H1 (cell line): ENCODE results near the gene CGNL1. TPM values are rescaled to one million over a fixed set of nuclear protein-coding genes. Genes with fewer than 3 reads are reported as not detected.

ENCODE experiments used
- CTCF ChIA-PET: fragments of 300-600 bp; sonication (Branson Sonifier 250); formaldehyde crosslinking; loops from one replicate; lab custom pipeline; 2021; ENCODE audit not compliant: partially characterized antibody; lab: Charles Lee
- POLR2A ChIA-PET: fragments of 300-600 bp; sonication (Branson Sonifier 250); formaldehyde crosslinking; loops from one replicate; lab custom pipeline; 2021; ENCODE audit warnings: inconsistent platforms; ENCODE audit not compliant: partially characterized antibody; lab: Charles Lee
- DNase-seq, 2 experiments: peaks; one replicate each; pipeline versions ENCODE4 v3.0.0 to v3.0.0-alpha.2; 2010 to 2022; ENCODE audit warnings: low spot score in 2 of 2, low read depth in 1 of 2, mixed read lengths in 1 of 2
- FAIRE-seq: peaks from 2 replicates; lab custom pipeline; 2011; peaks lifted over from hg19 to GRCh38; lab: Jason Lieb, UNC
- H2AFZ ChIP-seq: 2 replicates; pipeline ENCODE4 v1.8.1; 2012; ENCODE audit warnings: low read length, inconsistent platforms
- H2AK5ac ChIP-seq: 2 replicates; pipeline ENCODE4 v1.6.1; 2013; ENCODE audit warnings: low read depth, low read length
- H2BK120ac ChIP-seq: replicated peaks from 2 replicates; pipeline ENCODE3; 2013; ENCODE audit warnings: low read depth, low read length, inconsistent platforms
- H2BK12ac ChIP-seq: 2 replicates; pipeline ENCODE4 v1.6.1; 2013; ENCODE audit warnings: low read depth, low read length
- H2BK15ac ChIP-seq: 2 replicates; pipeline ENCODE4 v1.6.1; 2013; ENCODE audit warnings: low read length
- H2BK20ac ChIP-seq: 2 replicates; pipeline ENCODE4 v1.6.1; 2013; ENCODE audit warnings: low read length
- H2BK5ac ChIP-seq: 2 replicates; pipeline ENCODE4 v1.6.1; 2013; ENCODE audit warnings: low read depth, low read length
- H3K14ac ChIP-seq: 2 replicates; pipeline ENCODE4 v1.6.1; 2013; ENCODE audit warnings: inconsistent platforms; ENCODE audit not compliant: insufficient read length
- H3K18ac ChIP-seq: 2 replicates; pipeline ENCODE4 v1.6.1; 2013; ENCODE audit warnings: low read length; ENCODE audit errors: extremely low read depth
- H3K23ac ChIP-seq: 2 replicates; pipeline ENCODE4 v1.6.1; 2013; ENCODE audit warnings: inconsistent platforms; ENCODE audit not compliant: insufficient read length
- H3K23me2 ChIP-seq: 2 replicates; pipeline ENCODE4 v1.6.1; 2013; ENCODE audit warnings: low read depth, low read length
- H3K27ac ChIP-seq: 2 replicates; pipeline ENCODE4 v1.6.1; 2011; ENCODE audit warnings: low read depth, low read length, inconsistent platforms
- H3K27me3 ChIP-seq, 4 experiments: replicated peaks in 1 of 4; 1 replicate in 1 of 4; 2 replicates in 3 of 4; pipeline versions ENCODE4 v1.6.1 to v1.8.1; 2011 to 2013; ENCODE audit warnings: low read length in 3 of 4, mild to moderate bottlenecking in 3 of 4, inconsistent platforms in 2 of 4, mixed read lengths in 2 of 4, moderate library complexity in 1 of 4; ENCODE audit not compliant: control insufficient read depth in 3 of 4, insufficient read depth in 3 of 4; ENCODE audit errors: extremely low read depth in 1 of 4
- H3K36me3 ChIP-seq, 4 experiments: 2 replicates each; pipeline versions ENCODE4 v1.6.1 to v1.8.1; 2011 to 2013; ENCODE audit warnings: mild to moderate bottlenecking in 4 of 4, low read length in 3 of 4, moderate library complexity in 2 of 4, control low read depth in 1 of 4, inconsistent platforms in 1 of 4; ENCODE audit not compliant: insufficient read depth in 4 of 4, control insufficient read depth in 2 of 4
- H3K4ac ChIP-seq: replicated peaks from 2 replicates; pipeline ENCODE3; 2013; ENCODE audit warnings: low read length, low read depth, mixed read lengths, inconsistent platforms; ENCODE audit not compliant: insufficient read length
- H3K4me1 ChIP-seq, 4 experiments: replicated peaks in 1 of 4; 1 replicate in 1 of 4; 2 replicates in 3 of 4; pipeline versions ENCODE4 v1.6.1 to v1.8.1; 2011 to 2013; ENCODE audit warnings: low read length in 3 of 4, inconsistent platforms in 2 of 4, mixed read lengths in 1 of 4; ENCODE audit not compliant: insufficient read depth in 4 of 4, control insufficient read depth in 3 of 4
- H3K4me2 ChIP-seq, 2 experiments: 2 replicates each; pipeline versions ENCODE4 v1.6.1 to v1.8.1; 2011 to 2013; ENCODE audit warnings: low read depth in 2 of 2, low read length in 2 of 2, control low read depth in 1 of 2, inconsistent platforms in 1 of 2, mild to moderate bottlenecking in 1 of 2; ENCODE audit not compliant: insufficient read depth in 1 of 2
- H3K4me3 ChIP-seq, 4 experiments: fragments of 200-600, 300-600 bp in 1 of 4; sonication (generic), shearing (Covaris generic), sonication (Bioruptor Twin) in 1 of 4; 2 replicates each; pipeline versions ENCODE4 v1.5.1 to v1.8.1; 2011 to 2016; ENCODE audit warnings: low read length in 4 of 4, low read depth in 3 of 4, control low read depth in 2 of 4, inconsistent platforms in 2 of 4, mild to moderate bottlenecking in 2 of 4, mixed read lengths in 1 of 4, moderate library complexity in 1 of 4; ENCODE audit not compliant: insufficient read depth in 2 of 4; ENCODE audit errors: extremely low read depth in 1 of 4
- H3K56ac ChIP-seq: replicated peaks from 2 replicates; pipeline ENCODE3; 2013; ENCODE audit warnings: low read depth, mild to moderate bottlenecking, mixed read lengths, low read length, inconsistent platforms; ENCODE audit not compliant: insufficient read length
- H3K79me1 ChIP-seq: 2 replicates; pipeline ENCODE4 v1.6.1; 2013; ENCODE audit warnings: low read depth, low read length, control low read depth
- H3K79me2 ChIP-seq, 2 experiments: 2 replicates each; pipeline versions ENCODE4 v1.6.1 to v1.8.1; 2012 to 2013; ENCODE audit warnings: low read length in 2 of 2, mild to moderate bottlenecking in 2 of 2, inconsistent platforms in 1 of 2; ENCODE audit not compliant: insufficient read depth in 2 of 2, control insufficient read depth in 1 of 2
- H3K9ac ChIP-seq, 4 experiments: replicated peaks in 1 of 4; 1 replicate in 1 of 4; 2 replicates in 3 of 4; pipeline versions ENCODE4 v1.6.1 to v1.8.1; 2011 to 2013; ENCODE audit warnings: low read depth in 3 of 4, low read length in 3 of 4, control low read depth in 2 of 4, mild to moderate bottlenecking in 2 of 4, moderate library complexity in 2 of 4, inconsistent platforms in 1 of 4; ENCODE audit errors: extremely low read depth in 1 of 4
- H3K9me3 ChIP-seq, 2 experiments: 2 replicates each; pipeline versions ENCODE4 v1.6.1 to v1.8.1; 2012 to 2013; ENCODE audit warnings: mild to moderate bottlenecking in 2 of 2, moderate library complexity in 2 of 2, control low read depth in 1 of 2, inconsistent platforms in 1 of 2, low read depth in 1 of 2, low read length in 1 of 2, mixed read lengths in 1 of 2; ENCODE audit not compliant: insufficient read depth in 2 of 2
- H4K20me1 ChIP-seq, 2 experiments: replicated peaks in 1 of 2; 2 replicates each; pipeline versions ENCODE3 to v1.8.1; 2011 to 2013; ENCODE audit warnings: inconsistent platforms in 2 of 2, low read length in 2 of 2, mild to moderate bottlenecking in 1 of 2; ENCODE audit not compliant: insufficient read depth in 2 of 2, control insufficient read depth in 1 of 2
- H4K5ac ChIP-seq: 2 replicates; pipeline ENCODE4 v1.6.1; 2013; ENCODE audit warnings: low read length, low read depth, mixed read lengths, inconsistent platforms; ENCODE audit not compliant: insufficient read length
- H4K8ac ChIP-seq: 2 replicates; pipeline ENCODE4 v1.8.0; 2013; ENCODE audit warnings: mild to moderate bottlenecking, moderate library complexity, low read length, inconsistent platforms; ENCODE audit not compliant: insufficient read depth; ENCODE audit errors: extremely low read depth
- H4K91ac ChIP-seq: replicated peaks from 2 replicates; pipeline ENCODE3; 2013; ENCODE audit warnings: low read length, mixed read lengths, inconsistent platforms; ENCODE audit not compliant: insufficient read length
- CBX8 ChIP-seq: fragments of 300-800, 300-1000 bp; sonication (generic); IDR thresholded peaks from 2 replicates; pipeline ENCODE4 v1.7.1; 2016; ENCODE audit warnings: low read depth, low read length, borderline replicate concordance
- EP300 ChIP-seq, 2 experiments: IDR thresholded peaks; 1 replicate in 1 of 2; 2 replicates in 1 of 2; pipeline ENCODE4 v1.6.1; 2011 to 2012; ENCODE audit warnings: low read depth in 2 of 2, low read length in 2 of 2, mild to moderate bottlenecking in 2 of 2, borderline replicate concordance in 1 of 2, inconsistent platforms in 1 of 2, moderate library complexity in 1 of 2
- KDM1A ChIP-seq: fragments of 200-600, 300-600 bp; sonication (generic); IDR thresholded peaks from 2 replicates; pipeline ENCODE4 v1.7.1; 2016; ENCODE audit warnings: mild to moderate bottlenecking, low read length, borderline replicate concordance
- KDM5A ChIP-seq: fragments of 200-600 bp; IDR thresholded peaks from 2 replicates; pipeline ENCODE4 v1.7.1; 2012; ENCODE audit warnings: mild to moderate bottlenecking, low read length, inconsistent platforms, mixed read lengths
- MAFK ChIP-seq: IDR thresholded peaks from 2 replicates; pipeline ENCODE4 v1.6.1; 2012; ENCODE audit warnings: low read depth, mild to moderate bottlenecking, improper control_type of control experiment, low read length
- NRF1 ChIP-seq: IDR thresholded peaks from 2 replicates; pipeline ENCODE4 v1.6.1; 2011; ENCODE audit warnings: mild to moderate bottlenecking, low read depth, low read length, improper control_type of control experiment
- PHF8 ChIP-seq: fragments of 200-600 bp; sonication (generic); conservative IDR thresholded peaks from 2 replicates; pipeline ENCODE4 v1.7.1; 2012; ENCODE audit warnings: low read depth, mild to moderate bottlenecking, inconsistent platforms, low read length, moderate library complexity
- RAD21 ChIP-seq, 2 experiments: IDR thresholded peaks in 1 of 2; conservative IDR thresholded peaks in 1 of 2; 2 replicates each; pipeline ENCODE4 v1.6.1; 2011; ENCODE audit warnings: low read depth in 2 of 2, low read length in 2 of 2, improper control_type of control experiment in 1 of 2, inconsistent platforms in 1 of 2, mild to moderate bottlenecking in 1 of 2, moderate library complexity in 1 of 2
- WGBS, 2 experiments: shearing (Covaris generic) in 1 of 2; methylation state at CpG; one replicate each; pipeline versions ENCODE4 v1.1.6 to v1.1.7; 2013 to 2015; ENCODE audit warnings: low lambda C conversion rate in 2 of 2, mixed read lengths in 2 of 2, inconsistent platforms in 1 of 2, low coverage in 1 of 2, missing lambda C conversion rate in 1 of 2; ENCODE audit not compliant: insufficient replicate concordance in 2 of 2, insufficient coverage in 1 of 2, insufficient read length in 1 of 2; ENCODE audit errors: extremely low coverage in 1 of 2, missing lambda C conversion rate in 1 of 2; 5-methylcytosine and 5-hydroxymethylcytosine counted together
- polyA plus RNA-seq, 7 experiments: library from polyadenylated mRNA; depleted of rRNA in 3 of 7; stranded (reverse) in 5 of 7; unstranded in 2 of 7; fragments of >200 nt in 5 of 7; fragments of 200-250 nt in 2 of 7; gene quantifications; 1 replicate in 5 of 7; 2 replicates in 1 of 7; 4 replicates in 1 of 7; pipeline versions ENCODE4 v1.2.1 to v1.2.3, GENCODE V29; 2011 to 2013; ENCODE audit warnings: missing spikeins in 2 of 7, mixed read lengths in 2 of 7
- total RNA-seq: library from RNA; stranded (reverse); fragmentation: NEBNext Ultra II Directional; extraction: Animal tissue kit (Norgen Biotek cat#: 25700); gene quantifications from 2 replicates; pipeline ENCODE4 v1.2.1, GENCODE V29; 2021

CGNL1 gene
- total and polyA plus RNA-seq, 2 of the 8 experiments (the other 6 are each of a cell fraction or from before 2014, with no cell fraction given) = 21.8 to 75.6 TPM

- TF ChIP-seq NRF1 = no peak
- TF ChIP-seq CBX8 = no peak
- no peak for TF ChIP-seq RAD21 (IDR thresholded peaks at IDR 0.05 in 1 of 2, conservative IDR thresholded peaks at IDR 0.05 in 1 of 2; ENCODE audit: low read depth in 2 of 2, low read length in 2 of 2)
- TF ChIP-seq MAFK = no peak
- no peak for TF ChIP-seq PHF8
- no peak for TF ChIP-seq EP300 (IDR thresholded peaks at IDR 0.05; ENCODE audit: borderline replicate concordance in 1 of 2, low read depth in 2 of 2, low read length in 2 of 2)
- TF ChIP-seq KDM5A = no peak
- TF ChIP-seq KDM1A = no peak
- ChIA-PET CTCF (interaction anchor here (0.6 to 8.2 kb wide), 29 partner anchors 8 to 593 kb away, joined by 3 to 170 read pairs (median 8); partner anchors contain the start of gene CGNL1), POLR2A (interaction anchor here (1.7 kb wide), 1 partner anchor 45 kb away, joined by 3 read pairs; no protein-coding TSS in a partner anchor)
- Histone ChIP-seq H3K4me1 (peaks cover 0 to 8% (median 5%) of the 10 kb centered on the region in 4 experiments), H3K9me3 (no peaks in the 10 kb centered on the region), H4K91ac (no peak overlapping the region), H3K9ac (no peak overlapping the region), H2BK12ac (no peak overlapping the region), H4K8ac (no peak overlapping the region), H3K79me1 (no peaks in the 10 kb centered on the region; the same call in 1 of the 2 replicates), H3K4me3 (no peak overlapping the region), H2BK5ac (no peak overlapping the region), H2AFZ (no peak overlapping the region), H2BK20ac (no peak overlapping the region), H2AK5ac (no peak overlapping the region), H4K20me1 (peaks cover 4 to 5% of the 10 kb centered on the region in 2 experiments), H3K23ac (no peak overlapping the region), H3K18ac (no peak overlapping the region), H3K4me2 (no peak overlapping the region), H3K23me2 (no peaks in the 10 kb centered on the region), H3K56ac (no peak overlapping the region), H3K4ac (no peak overlapping the region), H4K5ac (no peak overlapping the region), H3K27me3 (no peaks in the 10 kb centered on the region), H3K14ac (no peak overlapping the region), H2BK15ac (no peak overlapping the region), H3K27ac (no peak overlapping the region), H3K36me3 (no peaks in the 10 kb centered on the region), H2BK120ac (no peak overlapping the region), H3K79me2 (no peaks in the 10 kb centered on the region; a peak in 1 of 4 replicates)
- WGBS, 2 experiments = 86% methylated on average over 1 of the region's 1 CpG; no CpG with 5 or more reads in 1 of the 2 experiments
- FAIRE-seq (no peak), DNase-seq (no peak)
These were observed 128.3 kb downstream of the CGNL1 start for GRCh38 chr15:57504599-57504940.
